Amygdala (tissue), 56 donors: Measurements from ENCODE around the gene MRGPRE.

Experiments
- DNase-seq, 56 donors: peaks; one replicate each; lab custom pipeline; 2025; lab: John Stamatoyannopoulos, UW

Gene MRGPRE

DNA sequence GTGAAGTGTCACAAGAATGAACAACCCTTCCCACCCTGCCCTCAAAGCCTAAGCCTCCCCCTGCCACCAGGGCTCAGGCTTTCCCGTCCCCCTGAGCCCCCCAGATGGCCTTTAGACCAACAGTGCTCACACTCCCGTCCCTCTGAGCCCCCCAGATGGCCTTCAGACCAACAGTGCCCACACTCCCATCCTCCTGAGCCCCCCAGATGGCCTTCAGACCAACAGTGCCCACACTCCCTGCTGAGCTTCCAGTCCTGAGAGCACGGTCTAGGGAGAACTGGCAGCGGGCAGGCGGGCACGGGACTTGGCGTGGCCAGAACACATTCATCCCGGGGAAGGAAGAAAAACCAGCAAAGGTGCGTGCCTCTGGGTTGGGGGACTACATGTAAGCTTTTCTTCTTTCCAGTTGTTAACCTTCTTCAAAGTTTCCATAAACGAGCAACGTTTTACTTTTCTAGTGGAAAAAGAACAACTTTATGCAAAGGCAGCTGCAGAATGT is 16.1 kb downstream of the MRGPRE start:
- DNase-seq, result no peak

DNA sequence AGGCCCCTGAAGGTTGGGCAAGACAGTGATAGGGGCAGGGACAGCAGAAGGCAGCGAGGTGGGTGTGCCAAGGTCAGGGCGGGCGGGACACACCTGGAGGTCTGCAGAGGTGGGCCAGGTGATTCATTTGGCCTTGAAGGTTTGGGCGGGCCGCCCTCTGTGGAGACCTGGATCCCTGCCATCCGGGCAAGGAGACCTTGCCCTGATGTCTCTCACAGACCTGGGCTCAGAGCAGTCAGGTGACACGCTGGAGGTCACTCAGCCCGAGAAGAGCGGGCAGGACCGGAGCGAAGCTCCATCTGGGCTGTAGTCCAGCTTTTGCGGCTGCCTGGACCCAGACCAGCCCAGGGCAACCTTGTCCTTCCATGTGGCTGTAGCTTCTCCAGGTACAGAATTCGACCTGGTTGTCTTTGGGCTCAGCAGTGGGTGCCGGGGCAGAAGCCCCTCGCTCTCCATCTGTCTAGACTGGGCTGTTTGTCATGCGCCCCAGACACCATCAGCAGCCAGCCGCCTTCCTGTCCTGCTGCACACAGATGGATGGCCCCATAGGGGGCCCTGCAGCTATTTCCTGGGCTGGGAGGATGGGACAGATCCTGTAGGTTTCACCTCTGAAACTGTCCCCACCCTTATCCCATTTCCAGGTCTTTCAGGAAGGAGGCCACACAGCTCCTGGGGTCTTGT is 16.7 kb downstream of the MRGPRE start:
- DNase-seq, result no peak

DNA sequence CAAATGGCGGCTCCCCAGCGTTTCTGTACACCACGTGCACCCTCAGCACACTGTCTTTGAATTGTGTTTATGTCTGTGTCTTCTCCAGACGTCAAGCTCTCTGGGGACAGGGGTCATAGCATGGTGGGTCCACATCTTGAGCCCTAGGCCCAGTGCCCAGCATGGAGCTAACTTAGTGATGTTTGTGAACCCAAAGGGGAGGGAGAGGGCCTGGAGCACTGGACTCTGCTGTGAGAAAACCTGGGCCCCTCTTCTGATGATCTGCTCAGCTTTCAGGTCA is 17.9 kb downstream of the MRGPRE start:
- DNase-seq, result no peak

DNA sequence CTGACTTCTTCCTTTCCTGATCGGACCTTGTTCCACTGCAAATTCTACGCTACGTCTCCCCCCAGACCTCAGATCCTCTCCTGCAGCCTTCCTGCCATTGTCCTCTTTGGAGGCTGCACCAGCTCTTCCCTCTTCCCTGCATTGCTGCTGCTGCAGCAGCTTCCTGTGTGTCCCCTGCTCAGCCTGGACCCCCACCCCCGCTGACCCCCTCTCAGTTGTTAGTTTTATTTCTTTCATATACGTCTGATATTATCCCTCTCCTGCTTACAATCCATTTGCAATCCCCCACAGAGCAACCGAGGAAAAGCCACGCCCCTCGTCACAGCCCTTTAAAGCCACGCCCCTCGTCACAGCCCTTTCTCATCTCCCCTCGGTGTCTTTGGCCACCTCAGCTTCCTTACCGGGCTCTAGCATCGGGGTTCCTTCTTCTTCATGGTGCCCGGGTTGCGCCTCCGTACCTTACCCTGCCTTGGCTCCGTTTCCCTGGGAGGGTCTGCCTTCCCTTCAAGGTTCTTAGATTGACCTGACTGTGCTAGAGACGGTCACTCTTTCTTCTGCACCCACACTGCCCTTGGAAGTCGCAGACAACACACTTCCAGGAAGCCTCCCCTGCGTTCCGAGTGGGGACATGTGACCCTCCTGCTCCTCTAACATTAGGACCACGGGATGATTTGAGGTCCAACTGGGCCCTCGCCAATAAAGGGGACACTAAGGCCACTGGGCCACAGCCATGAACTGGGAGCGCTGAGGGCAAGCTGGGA is 18.4 kb downstream of the MRGPRE start:
- no peak for DNase-seq

- DNase-seq, result no peak
Observed at GRCh38 chr11:3208272-3208671, 23.9 kb downstream of the MRGPRE start.

GRCh38 chr11:3207526-3208189 is 24.6 kb downstream of the MRGPRE start:
- DNase-seq, result no peak

GRCh38 chr11:3206922-3207204 is 25.4 kb downstream of the MRGPRE start:
- no peak for DNase-seq

DNA sequence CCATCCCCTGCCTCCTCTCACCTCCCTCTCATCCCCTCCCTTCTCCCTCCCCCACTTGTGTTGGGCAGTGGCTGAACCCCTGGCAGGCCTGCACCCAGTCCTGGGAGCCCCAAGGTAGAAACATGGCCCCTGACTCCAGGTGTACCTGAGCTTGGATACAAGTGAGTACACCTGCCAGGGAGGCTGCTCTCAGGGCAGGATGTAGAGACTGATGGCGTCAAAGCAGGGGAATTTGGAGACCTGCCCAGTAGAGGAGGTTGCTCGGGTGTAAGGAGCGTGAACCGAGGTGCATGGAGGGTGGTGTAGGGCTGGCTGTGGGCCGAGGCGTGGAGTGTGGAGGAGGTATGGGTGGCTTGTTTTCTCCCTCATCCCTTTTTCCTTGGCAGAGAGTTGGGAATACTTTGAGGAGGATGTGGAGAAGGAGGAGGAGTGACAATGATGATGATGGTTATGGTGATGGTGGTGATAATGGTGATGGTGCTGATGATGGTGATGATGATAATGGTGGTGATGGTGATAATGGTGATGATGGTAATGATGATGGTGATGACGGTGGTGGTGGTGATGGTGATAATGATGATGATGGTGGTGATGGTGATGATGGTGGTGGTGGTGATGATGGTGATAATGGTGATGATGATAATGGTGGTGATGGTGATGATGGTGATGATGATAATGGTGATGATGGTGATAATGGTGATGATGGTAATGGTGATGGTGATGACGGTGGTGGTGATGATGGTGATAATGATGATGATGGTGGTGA is 25.9 kb downstream of the MRGPRE start:
- no peak for DNase-seq

DNA sequence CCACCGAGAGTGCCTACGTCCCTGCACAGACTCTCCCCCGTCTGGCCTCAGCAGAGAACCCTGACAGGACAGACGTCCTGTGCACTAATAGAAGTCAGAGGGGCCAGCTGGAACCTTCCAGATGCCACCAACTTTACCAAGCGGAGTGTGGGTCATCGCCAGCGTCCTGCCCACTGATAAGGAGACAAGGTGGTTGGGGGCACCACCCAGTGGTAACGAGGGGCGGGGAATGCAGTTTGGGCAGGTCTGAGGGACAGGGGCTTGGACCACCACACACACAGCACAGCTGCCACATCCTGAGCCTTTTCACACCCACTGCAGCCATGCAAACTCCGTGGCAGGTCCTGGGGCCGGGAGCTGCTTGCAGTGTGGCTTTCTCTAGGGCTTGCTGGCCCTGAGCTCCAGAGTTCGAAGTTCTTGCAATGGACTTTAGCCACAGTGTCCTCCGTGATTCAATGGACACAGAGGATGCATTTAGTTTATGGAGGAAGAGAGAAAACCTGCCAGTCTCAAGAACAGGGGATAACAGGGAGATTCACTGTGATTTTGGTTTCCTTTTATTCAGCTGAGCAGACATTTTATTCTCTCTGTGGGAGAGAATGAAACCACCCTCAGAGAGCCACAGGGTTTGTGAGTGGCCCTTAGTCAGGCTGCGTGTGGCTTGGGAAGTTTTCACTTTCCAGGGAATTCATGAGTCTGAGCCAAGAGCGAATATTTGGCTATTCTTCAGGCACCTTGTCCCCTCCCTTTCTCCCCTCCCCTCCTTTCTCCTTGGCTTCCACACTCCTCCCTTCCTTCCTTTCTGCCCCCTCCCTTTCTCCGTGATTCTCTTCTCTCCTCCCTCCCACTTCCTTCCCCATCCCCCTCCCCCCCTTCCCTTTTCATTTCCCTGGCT is 26.7 kb downstream of the MRGPRE start:
- DNase-seq, result no peak

DNA sequence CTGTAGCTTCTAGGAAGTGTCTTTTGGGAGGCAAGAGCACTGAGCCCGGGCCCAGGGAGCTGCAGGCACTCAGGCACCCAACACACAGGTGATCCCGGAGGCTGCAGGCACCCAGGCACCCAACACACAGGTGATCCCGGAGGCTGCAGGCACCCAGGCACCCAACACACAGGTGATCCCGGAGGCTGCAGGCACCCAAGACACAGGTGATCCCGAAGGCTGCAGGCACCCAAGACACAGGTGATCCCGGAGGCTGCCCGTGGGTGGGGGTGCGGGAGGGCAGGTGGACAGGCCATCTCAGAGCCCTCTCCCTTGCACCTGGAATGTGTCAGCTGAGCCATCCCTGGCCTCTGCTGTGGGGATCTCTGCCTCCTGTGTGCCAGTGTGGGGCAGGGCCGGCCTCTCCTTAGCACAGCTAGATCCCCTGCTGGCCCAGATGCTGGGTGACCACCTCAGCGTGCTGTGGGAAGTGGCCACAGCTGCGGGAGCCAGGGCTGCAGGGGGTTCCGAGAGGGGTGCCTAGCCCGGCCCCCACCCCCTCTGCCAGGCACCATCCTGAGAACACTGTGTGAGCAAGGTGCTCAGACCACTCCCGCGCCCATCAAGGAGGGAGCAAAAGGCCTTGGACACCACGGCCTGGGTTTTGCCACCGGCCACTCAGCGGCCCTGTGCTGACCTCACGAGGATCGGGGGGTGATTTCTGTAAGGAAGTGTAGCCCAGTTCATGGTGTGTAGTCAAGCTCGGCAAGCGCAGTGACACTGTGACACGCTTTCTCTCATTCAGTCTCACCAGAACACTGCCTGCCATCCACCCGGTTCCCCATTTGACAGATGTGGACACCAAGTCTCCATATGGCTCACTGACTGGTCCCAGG is 27.8 kb downstream of the MRGPRE start:
- DNase-seq, result no peak

GRCh38 chr11:3203221-3204043 is 28.8 kb downstream of the MRGPRE start:
- DNase-seq, result no peak

DNA sequence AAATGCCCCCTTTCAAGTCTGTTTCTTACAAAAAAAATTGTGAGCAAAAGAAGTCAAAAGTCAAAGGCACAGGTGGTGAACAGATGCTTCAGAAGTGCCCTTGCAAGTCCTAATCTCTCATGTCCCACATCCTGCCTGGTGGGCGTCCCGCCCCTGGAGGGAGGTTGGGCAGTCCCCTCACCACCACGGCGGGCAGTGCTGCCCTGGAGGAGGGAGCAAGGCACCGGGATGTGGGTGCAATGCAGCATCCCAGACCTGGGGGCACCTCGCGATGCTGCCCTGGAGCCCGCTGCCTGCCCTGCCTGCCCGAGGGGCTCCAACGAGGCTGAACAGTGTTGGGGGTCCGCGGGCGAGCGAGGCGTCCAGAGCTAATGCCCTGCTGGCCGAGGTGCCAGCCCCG is 29.5 kb downstream of the MRGPRE start:
- DNase-seq, result no peak

DNA sequence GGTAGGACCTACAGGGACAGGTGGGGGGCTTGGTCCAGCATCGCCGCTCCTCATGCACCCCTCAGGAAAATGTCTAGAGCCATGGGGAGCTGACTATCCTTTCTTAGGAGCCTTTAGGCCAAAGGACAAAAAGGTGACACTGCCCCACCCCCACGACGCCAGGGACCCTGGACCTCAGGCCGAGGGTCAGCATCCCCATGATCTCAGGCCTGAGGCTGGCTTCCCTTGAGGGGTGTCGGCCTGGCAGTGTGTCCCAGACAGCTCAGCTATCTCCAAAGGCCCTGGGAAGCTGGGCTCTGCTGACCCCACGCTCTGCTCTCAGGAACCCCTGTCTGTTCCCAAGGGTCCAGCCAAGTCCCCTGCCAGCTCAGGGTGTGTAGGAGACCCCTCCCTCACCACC is 29.9 kb downstream of the MRGPRE start:
- no peak for DNase-seq

DNA sequence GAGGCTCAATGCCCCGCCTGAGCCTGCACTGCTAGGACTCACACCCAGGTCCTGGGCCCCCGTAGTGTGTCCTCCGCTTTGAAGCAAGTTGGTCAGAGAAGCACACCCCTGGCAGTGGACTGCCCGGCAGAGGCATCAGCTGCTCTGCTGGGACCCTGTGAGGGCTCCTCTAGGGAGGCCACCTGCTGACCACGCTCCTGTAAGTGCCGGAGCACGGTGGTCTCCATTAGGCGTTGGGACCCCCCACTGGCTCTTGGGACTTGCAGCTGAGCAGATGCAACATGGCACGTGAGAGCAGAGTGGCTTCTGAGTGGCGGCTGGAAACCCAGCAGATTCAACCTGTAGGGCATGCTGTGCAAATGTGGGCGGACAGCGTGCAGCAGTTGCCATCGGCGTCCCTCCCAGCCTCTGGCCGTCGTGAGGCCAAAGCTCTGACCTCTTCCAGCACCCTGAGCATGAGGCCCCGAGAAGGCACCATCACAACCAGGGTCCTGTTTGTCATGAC is 30.5 kb downstream of the MRGPRE start:
- no peak for DNase-seq

DNA sequence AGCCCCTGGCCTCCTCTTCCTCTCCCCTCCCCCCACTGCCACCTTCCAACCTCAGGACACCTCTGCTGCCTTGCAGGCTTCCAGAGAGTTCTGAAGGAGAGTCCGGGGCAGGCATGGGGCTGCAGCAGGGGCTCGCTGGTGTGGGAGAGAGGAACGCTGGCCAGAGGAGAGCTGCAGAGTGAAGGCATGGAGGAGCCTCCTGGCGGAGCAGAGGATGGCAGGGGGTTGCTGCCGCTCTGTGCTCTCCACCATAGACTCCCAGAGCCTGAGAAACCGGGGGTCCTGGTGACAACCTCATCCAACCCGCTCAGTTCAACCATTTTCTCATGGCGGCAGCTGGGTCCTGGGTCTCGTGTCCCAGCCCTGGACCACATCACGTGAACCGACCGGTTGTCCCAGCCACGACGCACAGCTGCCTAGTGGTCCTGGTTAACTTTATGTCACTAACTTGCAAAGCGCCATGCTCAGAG is 31.1 kb downstream of the MRGPRE start:
- DNase-seq, result no peak

DNA sequence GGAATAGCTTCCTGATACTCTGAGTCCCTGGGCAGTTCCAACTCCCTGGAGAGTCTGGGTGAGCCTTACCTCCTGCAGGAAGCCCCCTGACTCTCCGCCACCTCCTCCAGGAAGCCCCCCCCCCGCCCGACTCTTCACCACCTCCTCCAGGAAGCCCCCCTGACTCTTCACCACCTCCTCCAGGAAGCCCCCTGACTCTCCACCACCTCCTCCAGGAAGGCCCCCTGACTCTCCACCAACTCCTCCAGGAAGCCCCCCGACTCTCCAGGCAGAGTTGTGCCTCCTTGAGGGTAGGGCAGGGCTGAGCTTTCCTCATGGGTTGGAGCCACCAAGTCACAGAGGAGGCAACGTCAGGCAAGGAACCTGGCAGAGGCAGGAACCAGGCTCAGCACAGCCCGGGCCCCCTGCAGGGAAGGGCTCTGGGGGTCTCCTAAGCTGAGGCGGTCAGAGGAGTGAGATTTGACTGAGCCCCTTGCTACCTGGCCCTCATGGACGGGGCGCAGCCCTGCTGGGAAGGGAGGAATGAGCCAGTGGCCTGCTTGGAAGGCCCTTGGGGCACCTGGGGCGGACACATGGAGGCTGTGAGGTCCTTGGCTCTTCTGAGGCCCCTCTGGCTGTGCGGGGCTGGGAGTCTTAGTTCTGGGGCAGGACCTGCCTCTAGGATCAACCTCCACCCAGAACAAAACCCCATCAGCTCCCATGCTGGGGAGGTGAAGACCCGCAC is 31.7 kb downstream of the MRGPRE start:
- DNase-seq, result no peak

- DNase-seq, result no peak
Observed at GRCh38 chr11:3199537-3200295, 32.5 kb downstream of the MRGPRE start.
